ENCODE data around the gene TENM3. TPM values are rescaled to one million over a fixed set of nuclear protein-coding genes. Genes with fewer than 3 reads are reported as not detected.

The TENM3 gene
- total and polyA plus RNA-seq, 12 donors = 2.6 to 54.4 (median 42.8) TPM

DNA sequence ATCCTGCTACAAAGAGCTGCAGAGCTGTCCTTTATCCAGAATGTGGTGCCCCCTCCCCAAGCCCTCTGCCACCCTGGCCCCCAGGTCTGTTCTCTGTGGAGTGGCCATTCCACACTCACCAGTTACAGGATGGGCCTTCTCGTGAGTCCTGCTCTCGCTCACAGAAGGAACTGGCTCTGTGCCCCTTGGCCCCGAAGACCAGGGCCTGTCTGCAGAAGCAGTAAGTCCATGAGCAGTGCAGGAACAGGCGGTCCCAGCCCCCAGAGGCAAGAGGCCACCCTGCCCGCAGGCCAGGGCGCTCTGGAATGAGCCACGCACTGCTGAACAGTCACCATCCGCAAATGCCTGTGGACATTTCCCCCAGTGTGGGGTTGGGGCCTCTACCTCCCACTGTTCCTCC is 581.8 kb downstream of the TENM3 start:
- no peak overlapping the region for H3K27ac ChIP-seq
- intact Hi-C loops (cut with DNase I) = no loop called here
- DNase-seq = no peak
- TF ChIP-seq CTCF (IDR thresholded peaks at IDR 0.05) = no peak
- TF ChIP-seq POLR2A (IDR thresholded peaks at IDR 0.05) = no peak
- no peak overlapping the region for H3K4me3 ChIP-seq
- no peaks in the 10 kb centered on the region for H3K9me3 ChIP-seq (replicated peaks in 1 of 3)
- peaks cover 3% of the 10 kb centered on the region for H3K27me3 ChIP-seq
- no peaks in the 10 kb centered on the region for H3K36me3 ChIP-seq (replicated peaks in 1 of 2)
- no peaks in the 10 kb centered on the region for H3K4me1 ChIP-seq (replicated peaks in 1 of 2)
- WGBS, 4 donors = 85 to 100% (median 89%) methylated on average over 1 to 8 of the region's 8 CpGs

- no peak for TF ChIP-seq POLR2A (IDR thresholded peaks at IDR 0.05)
- TF ChIP-seq CTCF (IDR thresholded peaks at IDR 0.05) = no peak
- WGBS, 4 donors = 46 to 88% (median 72%) methylated on average over 3 to 12 of the region's 12 CpGs
- Histone ChIP-seq H3K9me3 (replicated peaks in 1 of 3) (no peaks in the 10 kb centered on the region), H3K4me3 (no peak overlapping the region), H3K27ac (no peak overlapping the region), H3K27me3 (peaks cover 3% of the 10 kb centered on the region), H3K36me3 (replicated peaks in 1 of 2) (no peaks in the 10 kb centered on the region), H3K4me1 (replicated peaks in 1 of 2) (no peaks in the 10 kb centered on the region)
- intact Hi-C loops (cut with DNase I) = no loop called here
- DNase-seq = no peak
Measured at GRCh38 chr4:182825786-182826185, 582.6 kb downstream of the TENM3 start.

GRCh38 chr4:182826391-182826790 is 583.2 kb downstream of the TENM3 start:
- H3K4me3 ChIP-seq = no peak overlapping the region
- H3K4me1 ChIP-seq (replicated peaks in 1 of 2) = no peaks in the 10 kb centered on the region
- H3K9me3 ChIP-seq (replicated peaks in 1 of 3) = no peaks in the 10 kb centered on the region
- no peak for TF ChIP-seq CTCF (IDR thresholded peaks at IDR 0.05)
- TF ChIP-seq POLR2A (IDR thresholded peaks at IDR 0.05) = no peak
- H3K27me3 ChIP-seq = peaks cover 3% of the 10 kb centered on the region
- H3K36me3 ChIP-seq (replicated peaks in 1 of 2) = no peaks in the 10 kb centered on the region
- intact Hi-C loops (cut with DNase I) = no loop called here
- 64 to 78% (median 70%) methylated on average over 13 of the region's 13 CpGs for WGBS, 4 donors
- no peak for DNase-seq
- H3K27ac ChIP-seq = no peak overlapping the region

GRCh38 chr4:182827166-182827565 is 584.0 kb downstream of the TENM3 start:
- DNase-seq = no peak
- WGBS, 4 donors = 88 to 94% (median 91%) methylated on average over 2 to 8 of the region's 8 CpGs
- no peaks in the 10 kb centered on the region for H3K4me1 ChIP-seq (replicated peaks in 1 of 2)

More at GRCh38 chr4:182827166-182827565, 584.0 kb downstream of the TENM3 start:
- Histone ChIP-seq H3K27me3 (peaks cover 3% of the 10 kb centered on the region), H3K27ac (no peak overlapping the region), H3K4me3 (no peak overlapping the region), H3K36me3 (replicated peaks in 1 of 2) (no peaks in the 10 kb centered on the region), H3K9me3 (replicated peaks in 1 of 3) (no peaks in the 10 kb centered on the region)
- intact Hi-C loops (cut with DNase I) = no loop called here
- TF ChIP-seq POLR2A (IDR thresholded peaks at IDR 0.05) (no peak), CTCF (IDR thresholded peaks at IDR 0.05) (no peak)

All from adrenal gland (tissue), 12 donors.